ENCODE results near the gene CIROP. TPM values are rescaled to one million over a fixed set of nuclear protein-coding genes. Genes with fewer than 3 reads are reported as not detected.

CIROP gene
- total and polyA plus RNA-seq, 4 donors, result not detected

- Histone ChIP-seq H3K27me3 (ENCODE audit: control insufficient read depth in 4 of 4, insufficient read depth in 4 of 4, low read length in 3 of 4) (no peaks in the 10 kb centered on the region), H3K9me3 (ENCODE audit: control insufficient read depth in 4 of 4, low read length in 3 of 4) (no peaks in the 10 kb centered on the region), H3K27ac (ENCODE audit: low read depth in 1 of 2, low read length in 2 of 2) (peak within 1 kb of the TSS; percentile 88 to 89), H3K9ac (ENCODE audit: low read depth in 1 of 2, low read length in 2 of 2) (peak within 1 kb of the TSS; percentile 76 to 95), H3K4me1 (ENCODE audit: control insufficient read depth in 4 of 4, insufficient read depth in 4 of 4, low read length in 3 of 4) (peaks cover 0 to 20% (median 10%) of the 10 kb centered on the region in 4 donors), H3K4me3 (ENCODE audit: low read depth in 1 of 3, low read length in 3 of 3) (peak within 1 kb of the TSS; percentile 76 to 100 (median 85)), H3K36me3 (ENCODE audit: control insufficient read depth in 4 of 4, insufficient read depth in 3 of 4, low read depth in 1 of 4, low read length in 3 of 4) (peaks cover 10 to 23% (median 17%) of the 10 kb centered on the region in 4 donors)
- TF ChIP-seq SP1 (IDR thresholded peaks at IDR 0.05), result no peak
- peak; percentile 99 for TF ChIP-seq YY1 (IDR thresholded peaks at IDR 0.05)
- DNase-seq (ENCODE audit: low spot score), result peak; percentile 99
- WGBS, result under 1% methylated on average over 55 of the region's 55 CpGs
Measured at GRCh38 chr14:23094666-23095195, 10.1 kb downstream of the CIROP start, which contains the start of gene ACIN1. TSS of gene ACIN1 (minus strand) at chr14:23095136. CDS start at chr14:23095112, 24 bp downstream.

GRCh38 chr14:23093991-23094665 lies 10.7 kb downstream of the CIROP start:
- Histone ChIP-seq H3K27me3 (ENCODE audit: control insufficient read depth in 4 of 4, insufficient read depth in 4 of 4, low read length in 3 of 4) (no peaks in the 10 kb centered on the region), H3K27ac (ENCODE audit: low read depth in 1 of 2, low read length in 2 of 2) (peak overlapping the region; percentile 88 to 89), H3K9me3 (ENCODE audit: control insufficient read depth in 4 of 4, low read length in 3 of 4) (no peaks in the 10 kb centered on the region), H3K9ac (ENCODE audit: low read depth in 1 of 2, low read length in 2 of 2) (peak overlapping the region; percentile 76 to 95), H3K4me1 (ENCODE audit: control insufficient read depth in 4 of 4, insufficient read depth in 4 of 4, low read length in 3 of 4) (peaks cover 0 to 18% (median 8%) of the 10 kb centered on the region in 4 donors), H3K4me3 (ENCODE audit: low read depth in 1 of 3, low read length in 3 of 3) (peak overlapping the region; percentile 66 to 100 (median 79)), H3K36me3 (ENCODE audit: control insufficient read depth in 4 of 4, insufficient read depth in 3 of 4, low read depth in 1 of 4, low read length in 3 of 4) (peaks cover 10 to 29% (median 20%) of the 10 kb centered on the region in 4 donors)
- WGBS, result under 1% methylated on average over 14 of the region's 14 CpGs
- no peak for TF ChIP-seq NR2F2 (IDR thresholded peaks at IDR 0.05)
- TF ChIP-seq TAF1 (conservative IDR thresholded peaks at IDR 0.05), result no peak
- TF ChIP-seq GABPA (IDR thresholded peaks at IDR 0.05 in 1 of 2, conservative IDR thresholded peaks at IDR 0.05 in 1 of 2), result no peak
- no peak for TF ChIP-seq RAD21 (IDR thresholded peaks at IDR 0.05)
- no peak for TF ChIP-seq YY1 (IDR thresholded peaks at IDR 0.05)
- no peak for TF ChIP-seq FOXA2 (IDR thresholded peaks at IDR 0.05)
- TF ChIP-seq HNF4G (IDR thresholded peaks at IDR 0.05), result no peak
- no peak for TF ChIP-seq ATF3 (IDR thresholded peaks at IDR 0.05)
- TF ChIP-seq REST (IDR thresholded peaks at IDR 0.05), result no peak
- no peak for TF ChIP-seq ZBTB33 (IDR thresholded peaks at IDR 0.05)
- TF ChIP-seq CTCF (IDR thresholded peaks at IDR 0.05; ENCODE audit: low read depth, low read length, missing input control), result no peak
- no peak for TF ChIP-seq JUND (IDR thresholded peaks at IDR 0.05)
- no peak for TF ChIP-seq EGR1 (IDR thresholded peaks at IDR 0.05; ENCODE audit: low read depth in 2 of 2)
- TF ChIP-seq RXRA (IDR thresholded peaks at IDR 0.05), result no peak
- TF ChIP-seq MAX (IDR thresholded peaks at IDR 0.05), result no peak
- no peak for TF ChIP-seq HNF4A (conservative IDR thresholded peaks at IDR 0.05)
- TF ChIP-seq SP1 (IDR thresholded peaks at IDR 0.05), result no peak
- DNase-seq (ENCODE audit: low spot score), result no peak
